Esophagus (tissue), 2 donors: ENCODE results near the gene THRAP3. TPM values are rescaled to one million over a fixed set of nuclear protein-coding genes. Genes with fewer than 3 reads are reported as not detected.

ENCODE experiments used
- H3K27ac ChIP-seq, 2 donors: one replicate each; pipeline ENCODE4 v1.5.1; 2013; ENCODE audit warnings: low read depth in 2 of 2, mild to moderate bottlenecking in 2 of 2, inconsistent platforms in 1 of 2, low read length in 1 of 2, moderate library complexity in 1 of 2
- H3K27me3 ChIP-seq, 2 donors: one replicate each; pipeline ENCODE4 v1.6.1; 2013; ENCODE audit warnings: low read length in 2 of 2, control low read depth in 1 of 2, mild to moderate bottlenecking in 1 of 2; ENCODE audit not compliant: insufficient read depth in 2 of 2, control insufficient read depth in 1 of 2
- H3K36me3 ChIP-seq, 2 donors: one replicate each; pipeline ENCODE4 v1.6.1; 2013; ENCODE audit warnings: low read length in 1 of 2; ENCODE audit not compliant: control insufficient read depth in 2 of 2, insufficient read depth in 2 of 2
- H3K4me1 ChIP-seq, 2 donors: one replicate each; pipeline ENCODE4 v1.6.1; 2013; ENCODE audit warnings: low read length in 1 of 2; ENCODE audit not compliant: control insufficient read depth in 2 of 2, insufficient read depth in 2 of 2
- H3K4me3 ChIP-seq, 2 donors: one replicate each; pipeline ENCODE4 v1.5.1; 2013; ENCODE audit warnings: low read length in 2 of 2, mild to moderate bottlenecking in 2 of 2, low read depth in 1 of 2, moderate library complexity in 1 of 2
- H3K9me3 ChIP-seq, 2 donors: one replicate each; pipeline ENCODE4 v1.6.1; 2013; ENCODE audit warnings: mild to moderate bottlenecking in 2 of 2, low read depth in 1 of 2, low read length in 1 of 2, moderate library complexity in 1 of 2; ENCODE audit not compliant: control insufficient read depth in 2 of 2, insufficient read depth in 1 of 2
- WGBS, 2 donors: extraction: QIAGEN DNeasy Blood & Tissue Kit; methylation state at CpG; one replicate each; pipeline ENCODE4 v1.1.7; 2013; 5-methylcytosine and 5-hydroxymethylcytosine counted together
- polyA plus RNA-seq, 2 donors: library from polyadenylated mRNA; stranded (reverse); fragments of 200-250 nt; gene quantifications; one replicate each; pipeline ENCODE4 v1.2.3, GENCODE V29; 2013
- donor health status: healthy with polysubstance abuse.
- donor health status: Bipolar disorder and iron deficiency.

THRAP3 gene
- polyA plus RNA-seq, 2 donors = 19.5 to 30.8 TPM

DNA sequence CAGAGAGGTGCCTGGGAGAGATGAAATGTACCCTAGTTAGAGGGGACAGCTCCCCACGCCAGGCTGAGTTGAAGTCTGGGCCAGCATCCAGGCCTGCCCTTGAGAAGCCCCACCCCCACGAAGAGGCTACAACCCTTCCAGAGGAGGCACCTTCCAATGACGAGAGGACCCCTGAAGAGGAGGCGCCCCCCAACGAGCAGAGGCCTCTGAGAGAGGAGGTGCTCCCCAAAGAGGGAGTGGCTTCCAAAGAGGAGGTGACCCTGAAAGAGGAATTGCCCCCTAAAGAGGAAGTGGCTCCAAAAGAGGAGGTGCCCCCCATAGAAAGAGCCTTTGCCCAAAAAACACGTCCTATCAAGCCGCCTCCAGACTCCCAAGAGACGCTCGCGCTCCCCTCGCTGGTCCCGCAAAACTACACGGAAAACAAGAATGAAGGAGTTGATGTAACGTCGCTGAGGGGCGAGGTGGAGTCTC lies 96.1 kb downstream of the THRAP3 start:
- no peaks in the 10 kb centered on the region for H3K9me3 ChIP-seq
- no peaks in the 10 kb centered on the region for H3K27me3 ChIP-seq
- H3K4me1 ChIP-seq = peaks cover 8 to 20% of the 10 kb centered on the region in 2 donors
- 44 to 50% methylated on average over 16 of the region's 16 CpGs for WGBS, 2 donors
- H3K4me3 ChIP-seq = peak overlapping the region in 1 of 2 donors; percentile 29
- peaks cover 0 to 1% of the 10 kb centered on the region in 2 donors for H3K36me3 ChIP-seq
- no peak overlapping the region for H3K27ac ChIP-seq

DNA sequence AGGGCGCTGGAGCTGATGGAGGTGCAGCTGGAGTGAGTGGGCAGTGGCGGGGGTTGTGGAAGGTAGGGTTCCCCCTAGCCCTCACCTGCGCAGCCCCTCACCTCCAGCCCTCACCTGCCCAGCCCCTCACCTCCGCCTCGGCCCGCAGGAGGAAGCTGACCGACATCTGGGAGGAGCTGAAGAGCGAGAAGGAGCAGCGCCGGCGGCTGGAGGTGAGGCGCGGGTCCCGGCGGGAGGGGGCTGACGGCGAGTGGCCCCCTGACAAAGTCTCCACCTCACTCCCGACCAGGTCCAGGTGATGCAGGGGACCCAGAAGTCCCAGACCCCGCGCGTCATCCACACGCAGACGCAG lies 96.5 kb downstream of the THRAP3 start:
- peaks cover 8 to 20% of the 10 kb centered on the region in 2 donors for H3K4me1 ChIP-seq
- no peaks in the 10 kb centered on the region for H3K27me3 ChIP-seq
- no peaks in the 10 kb centered on the region for H3K9me3 ChIP-seq
- WGBS, 2 donors = 27 to 40% methylated on average over 23 of the region's 23 CpGs
- peak overlapping the region; percentile 29 for H3K4me3 ChIP-seq
- H3K36me3 ChIP-seq = peaks cover 0 to 1% of the 10 kb centered on the region in 2 donors
- peak overlapping the region in 1 of 2 donors; percentile 53 for H3K27ac ChIP-seq

DNA sequence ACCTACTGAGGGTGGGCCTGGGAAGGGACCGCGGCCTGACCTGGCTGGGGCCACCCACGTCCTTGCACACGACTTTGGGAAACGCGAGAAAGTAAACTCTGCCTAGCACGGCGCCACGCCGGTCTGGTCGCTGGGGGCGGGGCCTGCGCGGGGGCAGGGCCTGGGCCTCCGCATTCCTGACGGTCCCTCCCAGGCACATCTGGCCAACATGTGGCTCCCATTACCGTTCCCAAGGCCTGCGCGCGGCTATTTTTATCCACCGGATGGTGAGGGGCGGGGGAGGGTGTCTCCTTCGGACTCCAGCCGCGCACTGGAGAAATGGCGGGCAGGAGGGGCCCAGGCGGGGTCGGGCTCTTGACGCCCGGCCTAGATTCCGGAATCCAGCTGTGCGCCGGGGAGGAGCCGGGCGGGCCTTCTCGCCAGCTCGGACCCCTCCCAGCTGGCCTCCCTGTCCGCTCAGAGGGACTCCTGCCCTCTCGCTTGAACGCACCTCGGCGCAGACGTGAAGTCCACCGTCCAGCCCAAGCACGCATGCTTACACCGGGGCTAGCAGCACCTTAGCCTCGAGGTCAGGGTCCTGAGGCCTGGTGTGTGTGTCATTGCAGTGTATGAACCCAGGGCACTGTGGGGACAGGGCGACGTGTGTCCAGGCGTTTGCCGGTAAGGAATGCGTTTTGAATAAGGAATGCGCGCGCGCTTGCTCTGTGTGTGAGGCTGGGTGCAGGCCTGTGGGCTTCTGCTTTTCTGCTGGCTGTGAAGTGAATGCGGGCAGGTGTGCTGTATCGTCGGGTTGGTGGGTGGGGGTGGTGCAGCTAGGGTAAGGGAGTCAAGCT lies 97.1 kb downstream of the THRAP3 start:
- H3K9me3 ChIP-seq = no peaks in the 10 kb centered on the region
- peaks cover 0 to 1% of the 10 kb centered on the region in 2 donors for H3K36me3 ChIP-seq
- H3K27me3 ChIP-seq = no peaks in the 10 kb centered on the region
- H3K4me3 ChIP-seq = peak overlapping the region; percentile 29
- WGBS, 2 donors = 26 to 37% methylated on average over 56 to 59 of the region's 59 CpGs
- peaks cover 8 to 20% of the 10 kb centered on the region in 2 donors for H3K4me1 ChIP-seq
- H3K27ac ChIP-seq = peak overlapping the region in 1 of 2 donors; percentile 53

DNA sequence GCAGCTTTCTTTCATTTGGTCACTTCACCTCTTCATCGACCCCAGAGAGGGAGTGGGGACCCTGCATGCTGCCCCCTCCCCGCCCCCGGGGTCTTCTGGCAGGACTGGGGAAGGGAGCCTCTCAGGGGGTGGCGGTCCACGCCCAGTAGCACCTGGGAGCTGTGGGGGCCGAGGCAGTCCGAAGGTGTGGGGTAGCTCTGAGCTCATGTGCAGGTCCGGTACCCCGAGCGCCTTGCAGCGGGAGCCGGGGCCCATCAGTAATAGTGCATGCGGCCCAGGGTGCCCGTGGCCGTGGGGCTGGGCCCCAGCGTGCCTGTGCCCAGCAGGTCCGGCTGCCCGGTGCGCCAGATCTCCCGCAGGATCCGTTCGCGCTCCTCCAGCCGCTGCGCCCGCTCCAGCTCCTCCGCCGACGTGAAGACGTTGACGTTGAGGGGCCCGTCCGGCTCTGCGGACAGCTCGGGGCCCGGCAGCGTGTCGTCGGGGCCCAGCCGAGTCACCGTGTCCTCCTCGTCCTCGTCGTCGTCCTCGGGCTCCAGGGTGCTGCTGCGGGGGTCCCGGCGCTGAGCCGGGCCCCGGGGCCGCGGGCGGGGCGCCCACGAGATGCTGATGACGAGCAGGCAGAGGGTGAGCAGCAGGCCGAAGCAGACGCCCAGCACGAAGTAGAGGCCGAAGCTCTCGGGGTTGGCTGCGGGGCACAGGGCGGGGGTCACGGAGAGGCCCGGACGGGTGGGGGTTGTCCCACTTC lies 98.0 kb downstream of the THRAP3 start:
- 40 to 54% methylated on average over 64 to 67 of the region's 67 CpGs for WGBS, 2 donors
- H3K4me3 ChIP-seq = peak overlapping the region; percentile 59 to 61
- no peaks in the 10 kb centered on the region for H3K27me3 ChIP-seq
- H3K36me3 ChIP-seq = peaks cover 0 to 1% of the 10 kb centered on the region in 2 donors
- H3K27ac ChIP-seq = peak overlapping the region; percentile 65 to 79
- H3K4me1 ChIP-seq = peaks cover 8 to 20% of the 10 kb centered on the region in 2 donors
- H3K9me3 ChIP-seq = no peaks in the 10 kb centered on the region

DNA sequence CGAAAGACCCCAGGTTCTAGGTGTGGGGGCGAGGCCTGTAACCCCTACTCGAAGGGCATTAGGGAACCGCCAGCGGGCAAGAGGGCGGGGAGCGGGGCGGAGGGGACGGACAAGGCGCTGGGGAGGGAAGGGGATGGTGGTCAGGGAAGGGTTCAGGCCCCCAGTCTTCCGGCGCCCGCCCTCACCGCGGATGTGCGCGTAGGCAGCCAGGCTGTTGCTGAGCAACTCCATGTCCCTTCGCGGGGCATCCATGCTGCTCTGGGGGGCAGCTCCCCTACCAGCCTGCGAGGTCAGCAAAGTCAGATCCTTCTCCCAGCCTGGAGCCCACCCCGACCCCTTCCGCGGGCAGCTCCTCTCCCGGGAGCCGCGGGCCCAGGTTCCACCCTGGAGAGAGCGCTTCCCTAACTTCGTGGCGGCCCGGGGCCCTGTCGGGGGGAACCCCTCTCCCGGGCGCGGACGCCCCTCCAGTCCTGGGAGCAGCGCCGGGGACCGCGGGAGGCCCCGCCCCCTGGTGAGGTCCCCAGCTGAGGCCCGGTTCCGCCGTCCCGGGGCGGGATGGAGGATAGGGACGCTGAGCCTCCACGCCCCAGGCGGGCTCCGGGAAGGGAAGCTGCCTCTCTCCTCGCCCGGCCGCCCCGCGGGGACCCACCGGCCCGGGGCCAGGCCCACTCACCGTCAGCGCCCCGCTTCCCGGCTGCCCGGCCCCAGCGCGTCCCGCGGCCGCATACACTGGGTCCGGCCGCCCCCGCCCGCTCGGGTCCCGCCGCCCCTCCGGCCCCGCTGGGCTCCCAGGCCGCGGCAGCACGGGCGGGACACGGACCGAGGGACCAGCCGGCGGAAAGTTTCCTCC lies 98.8 kb downstream of the THRAP3 start:
- WGBS, 2 donors = 6 to 9% methylated on average over 49 to 83 of the region's 83 CpGs
- Histone ChIP-seq H3K27me3 (no peaks in the 10 kb centered on the region), H3K27ac (peak overlapping the region; percentile 65 to 79), H3K4me3 (peak overlapping the region; percentile 59 to 61), H3K36me3 (peaks cover 0 to 1% of the 10 kb centered on the region in 2 donors), H3K4me1 (peaks cover 8 to 23% of the 10 kb centered on the region in 2 donors), H3K9me3 (no peaks in the 10 kb centered on the region)

DNA sequence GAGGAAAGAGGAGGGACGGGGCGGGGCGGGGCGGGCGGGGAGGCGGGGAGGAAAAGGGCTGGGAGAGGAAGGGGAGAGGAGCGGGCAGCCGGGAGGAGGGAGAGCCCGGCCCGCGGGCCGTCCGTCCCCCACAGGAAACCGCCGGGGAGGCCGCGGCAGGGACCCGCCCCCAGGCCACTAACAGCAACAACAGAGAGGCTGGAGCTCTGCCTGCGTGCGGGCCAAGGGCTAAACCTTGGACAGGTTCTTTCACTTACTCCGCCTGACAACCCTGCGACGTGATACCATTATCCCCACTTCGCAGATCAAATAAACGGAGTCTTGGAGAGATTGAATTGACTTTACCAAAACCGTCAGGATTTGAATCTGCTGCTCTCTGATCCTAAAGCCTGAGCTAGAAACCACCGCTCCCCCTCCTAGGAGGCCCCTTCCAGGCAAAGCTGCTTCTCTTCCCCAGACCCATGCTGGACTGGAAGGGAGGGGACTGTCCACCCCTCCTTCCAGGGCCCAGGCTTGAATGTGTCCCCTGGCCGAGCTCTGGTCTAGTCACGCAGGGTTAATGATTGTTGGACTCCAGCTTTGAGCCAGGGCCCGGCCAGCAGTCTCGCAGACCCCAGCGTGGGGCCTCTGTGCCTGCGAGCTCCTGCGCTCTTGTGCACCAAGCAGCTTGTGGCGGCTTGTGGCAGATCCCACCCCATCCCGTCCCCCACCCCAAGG lies 99.6 kb downstream of the THRAP3 start, which contains the start of gene EVA1B:
TSS of gene EVA1B (minus strand) at position 10 of the 717 bp plus-strand sequence. CDS start 608 bp downstream, outside the sequence.
- Histone ChIP-seq H3K9me3 (no peaks in the 10 kb centered on the region), H3K36me3 (peaks cover 0 to 1% of the 10 kb centered on the region in 2 donors), H3K4me1 (peaks cover 8 to 26% of the 10 kb centered on the region in 2 donors), H3K27ac (peak within 1 kb of the TSS; percentile 65 to 79), H3K27me3 (no peaks in the 10 kb centered on the region), H3K4me3 (peak within 1 kb of the TSS; percentile 59 to 61)
- WGBS, 2 donors = 3 to 5% methylated on average over 30 to 35 of the region's 36 CpGs

DNA sequence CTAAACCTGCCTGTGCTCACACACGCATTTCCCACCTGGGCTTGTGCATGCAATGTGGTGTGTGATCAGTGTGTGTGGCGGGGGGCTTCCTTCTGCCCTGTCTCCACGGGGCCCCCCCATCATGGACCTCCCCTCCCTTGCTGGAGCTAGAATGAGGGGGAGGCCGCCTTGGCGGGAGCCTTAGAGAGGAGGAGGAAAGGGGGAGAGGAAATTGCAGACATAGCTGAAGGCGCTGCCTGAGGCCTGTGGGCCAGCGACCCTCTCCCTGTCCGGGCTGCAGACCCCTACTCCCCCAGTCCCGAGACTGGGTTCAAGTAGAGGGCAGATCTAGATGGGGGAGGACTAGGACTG lies 100.1 kb downstream of the THRAP3 start:
- Histone ChIP-seq H3K36me3 (peaks cover 0 to 1% of the 10 kb centered on the region in 2 donors), H3K4me3 (no peak overlapping the region), H3K4me1 (peaks cover 8 to 27% of the 10 kb centered on the region in 2 donors), H3K27me3 (no peaks in the 10 kb centered on the region), H3K9me3 (no peaks in the 10 kb centered on the region), H3K27ac (peak overlapping the region in 1 of 2 donors; percentile 79)
- WGBS, 2 donors = 28 to 32% methylated on average over 9 of the region's 9 CpGs

DNA sequence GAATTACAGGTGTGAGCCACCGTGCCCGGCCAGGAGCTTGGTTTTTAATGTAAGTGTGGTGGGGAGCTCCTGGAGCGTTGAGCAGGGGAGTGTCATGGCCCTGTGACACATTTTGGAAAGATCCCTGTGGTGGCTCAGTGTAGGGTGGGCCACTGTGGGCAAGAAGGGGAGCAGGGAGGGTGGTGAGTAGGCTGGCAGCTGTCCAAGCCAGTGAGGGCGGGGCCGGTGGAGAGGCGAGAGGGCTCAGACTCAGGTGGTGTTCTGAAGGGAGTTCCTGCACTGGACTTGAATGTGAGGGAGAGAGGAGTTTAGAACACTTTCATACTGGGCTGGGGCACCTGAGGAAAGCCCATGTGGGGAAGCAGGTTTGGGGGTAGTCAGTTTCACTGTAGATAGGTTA lies 102.3 kb downstream of the THRAP3 start:
- 46 to 52% methylated on average over 6 of the region's 6 CpGs for whole genome bisulfite sequencing, 2 donors
- H3K27me3 ChIP-seq = no peaks in the 10 kb centered on the region
- H3K36me3 ChIP-seq = peaks cover 0 to 1% of the 10 kb centered on the region in 2 donors
- H3K9me3 ChIP-seq = no peaks in the 10 kb centered on the region
- H3K4me1 ChIP-seq = peaks cover 5 to 20% of the 10 kb centered on the region in 2 donors
- H3K27ac ChIP-seq = no peak overlapping the region
- H3K4me3 ChIP-seq = no peak overlapping the region
